Fibroblast of skin of right quadriceps (primary cell): ENCODE data around the gene UGT1A9.

Experiments
- DNase-seq: peaks from one replicate; pipeline ENCODE4 v3.0.0-alpha.2; 2013

UGT1A9 gene

DNA sequence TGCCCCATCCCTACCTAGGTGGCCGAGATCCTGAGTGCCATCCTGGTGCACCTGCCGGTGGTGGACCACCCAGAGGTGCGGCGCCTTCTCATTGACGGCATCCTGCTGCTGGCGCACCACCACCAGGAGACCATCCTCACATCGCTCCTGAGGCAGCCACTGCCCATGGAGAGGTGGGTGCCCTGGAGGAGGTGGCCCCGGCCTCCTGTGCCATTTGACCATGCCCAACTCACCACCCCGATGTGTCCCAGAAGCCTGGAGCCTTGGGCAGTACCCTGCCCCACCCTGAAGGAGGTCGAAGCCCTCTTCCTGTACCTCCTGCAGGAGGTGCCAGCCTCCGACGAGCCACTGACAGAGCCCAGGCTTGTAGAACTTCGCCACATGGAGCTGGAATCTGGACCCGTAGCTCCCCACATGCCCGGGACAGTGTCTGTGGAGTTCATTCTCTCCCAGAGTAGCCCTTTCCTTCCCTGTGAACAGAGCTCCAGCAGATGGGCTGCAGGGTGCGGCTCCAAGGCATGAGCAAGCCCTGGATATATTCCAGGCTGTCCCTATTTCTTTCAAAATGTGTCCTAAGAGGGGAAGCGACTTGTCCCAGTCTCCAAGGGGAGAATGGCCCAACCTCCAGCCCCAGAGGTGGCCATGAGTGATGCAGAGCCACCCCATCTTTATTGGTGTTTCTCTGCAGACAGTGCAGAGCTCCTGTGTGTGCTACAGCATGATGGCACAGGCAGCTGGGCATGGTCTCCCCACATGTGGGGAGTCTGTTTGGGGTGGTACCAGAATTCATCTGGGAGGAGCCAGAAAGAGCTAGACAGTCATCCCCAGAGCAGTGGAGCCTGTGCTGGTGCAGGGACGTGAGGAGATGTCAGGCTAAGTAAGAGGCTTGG is 148.4 kb downstream of the UGT1A9 start:
- DNase-seq: no peak

DNA sequence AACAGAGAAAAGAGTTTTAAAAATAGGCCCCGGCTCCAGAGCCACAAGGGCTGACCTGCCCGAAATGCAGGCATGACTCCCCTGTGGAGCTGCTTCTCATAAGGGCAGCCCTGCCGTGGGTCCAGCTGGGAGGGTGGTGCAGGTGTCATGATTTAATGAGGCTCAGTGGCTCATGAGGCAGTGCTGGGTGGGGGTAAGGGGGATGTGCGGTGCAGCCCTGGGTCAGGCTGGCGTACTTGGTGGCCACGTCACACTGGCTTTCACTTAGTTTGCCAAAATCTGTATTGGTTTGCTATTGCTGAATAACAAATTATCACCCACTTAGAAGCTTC is 149.0 kb downstream of the UGT1A9 start:
- DNase-seq: no peak

DNA sequence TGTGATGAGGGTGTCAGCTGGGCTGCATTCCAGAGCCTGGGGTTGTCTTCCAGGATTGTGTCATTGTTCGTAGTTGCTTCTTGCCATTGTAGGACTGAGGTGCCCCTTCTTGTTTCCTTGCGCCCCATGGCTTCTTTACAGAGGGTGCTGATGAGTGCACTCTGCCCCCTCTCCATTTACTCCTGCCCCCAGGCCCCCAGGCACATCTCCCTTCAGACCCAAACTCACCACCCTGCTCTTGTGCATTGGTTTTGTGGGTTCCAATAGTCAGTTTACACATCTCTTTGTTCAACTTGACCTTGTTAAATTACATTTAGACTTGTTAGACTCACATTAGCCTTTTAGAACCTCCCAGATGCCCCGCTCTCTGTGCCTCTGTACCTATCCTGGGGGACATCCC is 149.5 kb downstream of the UGT1A9 start:
- DNase-seq: no peak

DNA sequence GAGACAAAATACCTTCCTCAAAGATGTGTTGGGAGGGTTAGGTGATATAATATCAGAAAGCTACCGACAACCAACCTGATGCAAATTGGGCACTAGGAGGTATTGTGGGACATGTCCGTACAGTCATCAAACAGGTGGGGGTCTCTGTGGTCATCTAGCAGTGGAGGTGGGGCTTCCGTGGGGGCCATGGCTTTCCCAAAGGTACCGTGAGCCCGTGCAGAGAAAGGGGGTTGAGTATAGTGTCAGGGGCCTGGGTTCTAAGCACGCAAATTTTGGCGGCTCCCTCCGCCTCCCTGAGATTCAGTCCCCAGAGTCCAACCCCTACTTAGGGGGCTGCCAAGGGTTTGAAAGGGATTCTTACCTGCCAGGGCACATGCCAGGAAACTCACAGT is 150.0 kb downstream of the UGT1A9 start:
- DNase-seq: no peak

DNA sequence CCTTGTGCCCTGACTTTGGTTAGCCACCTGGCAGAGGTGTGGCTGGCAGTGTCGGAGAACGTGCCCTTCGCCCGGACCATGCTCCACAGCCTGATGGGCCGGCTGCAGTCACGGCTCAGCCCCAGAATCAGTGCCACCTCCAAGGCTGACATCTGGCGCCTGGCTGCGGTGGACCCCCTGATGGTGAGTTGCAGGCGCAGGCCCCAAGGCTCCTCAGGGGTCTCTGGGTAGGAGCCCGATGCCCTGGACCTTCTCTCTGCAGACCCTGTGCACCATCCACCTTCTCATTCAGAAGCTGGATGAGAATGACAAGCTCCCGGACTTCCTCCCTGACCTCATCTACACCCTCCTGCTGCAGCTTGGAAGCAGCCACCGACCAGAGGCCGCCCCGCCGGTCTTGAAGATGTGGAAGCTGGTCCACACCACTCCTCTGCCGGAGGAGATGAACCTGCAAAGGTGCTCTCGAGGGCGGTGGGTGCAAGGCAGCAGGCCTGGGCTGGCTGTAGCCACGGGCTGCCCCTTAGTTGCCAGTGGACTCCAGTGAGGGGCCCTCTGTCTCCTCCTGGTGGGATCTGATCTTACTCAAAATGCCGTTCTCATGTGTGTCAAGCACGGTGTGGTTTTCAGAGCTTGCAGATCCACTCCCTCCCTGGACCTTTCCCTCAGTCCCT is 150.5 kb downstream of the UGT1A9 start:
- no peak for DNase-seq
